ENCODE data around the gene KCMF1.

The KCMF1 gene

GRCh38 chr2:85022232-85022631, 51.3 kb downstream of the KCMF1 start:
- DNase-seq (ENCODE audit: low read depth in 2 of 2), result no peak

DNA sequence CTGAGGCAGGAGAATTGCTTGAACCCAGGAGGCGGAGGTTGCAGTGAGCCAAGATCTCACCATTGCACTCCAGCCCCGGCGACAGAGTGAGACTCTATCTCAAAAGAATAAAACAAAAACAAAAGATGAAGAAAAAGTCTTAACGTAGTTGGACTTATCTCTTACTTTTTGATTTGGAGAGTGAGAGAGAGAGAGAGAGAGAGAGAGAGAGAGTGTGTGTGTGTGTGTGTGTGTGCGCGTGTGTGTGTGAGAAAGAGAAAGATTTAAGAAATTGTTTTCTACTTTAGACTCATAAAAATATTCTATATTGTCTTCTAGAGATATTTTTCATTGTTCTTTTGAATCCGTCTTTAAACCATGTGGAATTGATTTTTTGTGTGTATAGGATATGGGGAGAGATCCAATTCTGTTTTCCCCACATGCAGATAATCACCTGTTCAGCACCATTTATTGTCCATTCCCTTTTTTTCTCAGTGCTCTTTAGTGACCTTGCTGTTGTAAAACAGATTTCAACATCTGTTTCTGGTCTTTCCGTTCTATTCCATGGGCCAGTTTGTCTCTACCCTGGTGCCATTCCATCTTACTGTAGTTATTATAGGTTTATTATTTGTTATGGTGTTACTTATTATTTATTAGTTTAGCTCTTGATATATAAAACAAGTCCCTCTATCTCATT, 53.5 kb downstream of the KCMF1 start:
- DNase-seq (ENCODE audit: low read depth in 2 of 2), result no peak

DNA sequence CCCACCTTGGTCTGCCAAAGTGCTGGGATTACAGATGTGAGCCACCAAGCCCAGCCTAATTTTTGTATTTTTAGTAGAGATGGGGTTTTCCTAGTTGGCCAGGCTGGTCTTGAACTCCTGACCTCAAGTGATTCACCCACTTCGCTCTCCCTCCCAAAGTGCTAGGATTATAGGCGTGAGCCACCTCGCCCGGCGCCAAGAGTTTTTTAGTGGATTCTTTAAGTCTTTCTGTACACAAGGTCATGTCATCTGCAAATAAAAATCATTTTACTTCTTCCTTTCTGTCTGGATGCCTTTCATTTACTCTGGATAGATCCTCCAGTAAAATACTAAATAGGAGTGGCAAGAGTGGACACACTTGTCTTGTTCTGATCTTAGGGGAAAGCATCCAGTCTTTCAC, 61.7 kb downstream of the KCMF1 start:
- DNase-seq (ENCODE audit: low read depth in 2 of 2), result no peak

DNA sequence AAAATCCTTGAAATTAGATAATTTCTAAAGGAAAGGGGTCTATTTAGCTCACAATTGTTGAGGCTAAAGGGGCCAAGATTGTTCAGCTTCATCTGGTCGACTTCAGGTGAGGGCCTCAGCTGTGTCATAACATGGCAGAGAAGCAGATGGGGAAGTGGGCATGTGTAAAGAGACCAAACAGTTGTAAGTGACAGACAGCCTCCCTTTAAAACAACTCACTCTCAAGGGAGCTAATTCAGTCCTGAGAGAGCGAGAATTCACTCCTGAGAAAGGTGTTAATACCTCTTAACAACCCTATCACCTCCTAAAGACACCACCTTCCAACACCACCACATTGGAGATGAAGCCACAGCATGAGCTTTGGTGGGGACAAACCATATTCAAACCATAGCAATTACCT, 62.4 kb downstream of the KCMF1 start:
- DNase-seq (ENCODE audit: low read depth in 2 of 2), result no peak

- DNase-seq (ENCODE audit: low read depth in 2 of 2), result no peak
Measured at GRCh38 chr2:85034158-85034557, 63.2 kb downstream of the KCMF1 start.

DNA sequence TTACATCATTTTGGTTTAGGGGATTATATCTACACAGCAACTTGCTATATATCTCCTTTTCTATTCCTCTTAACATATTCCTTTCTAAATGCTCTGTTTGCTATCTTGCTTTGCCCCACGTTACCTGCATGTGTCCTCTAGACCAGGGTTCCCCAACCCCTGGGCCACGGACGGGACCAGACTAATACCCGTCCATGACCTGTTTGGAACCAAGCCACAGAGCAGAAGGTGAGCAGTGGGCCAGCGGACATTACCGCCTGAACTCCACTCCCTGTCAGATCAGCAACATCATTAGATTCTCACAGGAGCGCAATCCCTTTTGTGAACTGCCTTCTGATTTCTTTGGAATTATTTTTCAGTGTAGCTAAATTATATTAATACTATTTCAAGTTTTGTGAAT, 66.7 kb downstream of the KCMF1 start:
- no peak for DNase-seq (ENCODE audit: low read depth in 2 of 2)

GRCh38 chr2:85042330-85042729, 71.4 kb downstream of the KCMF1 start:
- DNase-seq (ENCODE audit: low read depth in 2 of 2), result no peak

DNA sequence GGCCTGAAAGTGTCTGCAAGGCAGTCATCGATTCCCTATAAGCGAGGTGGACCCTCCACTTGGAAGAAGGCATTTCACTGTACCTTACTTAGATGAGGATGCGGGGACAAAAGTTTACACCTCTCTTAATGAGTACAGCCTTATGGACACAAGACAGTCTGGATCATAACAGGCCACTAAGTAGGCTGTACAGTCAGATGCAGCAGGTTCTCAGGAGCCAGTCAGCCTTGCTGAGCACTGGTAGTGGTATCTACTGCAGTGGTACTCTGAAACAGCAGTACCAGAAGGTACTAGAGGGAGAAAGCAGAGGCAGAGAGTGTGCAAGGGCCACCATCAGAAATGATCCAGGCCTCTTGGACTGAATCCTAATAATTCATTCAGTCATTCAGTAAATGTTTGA, 77.6 kb downstream of the KCMF1 start:
- DNase-seq (ENCODE audit: low read depth in 2 of 2), result no peak

DNA sequence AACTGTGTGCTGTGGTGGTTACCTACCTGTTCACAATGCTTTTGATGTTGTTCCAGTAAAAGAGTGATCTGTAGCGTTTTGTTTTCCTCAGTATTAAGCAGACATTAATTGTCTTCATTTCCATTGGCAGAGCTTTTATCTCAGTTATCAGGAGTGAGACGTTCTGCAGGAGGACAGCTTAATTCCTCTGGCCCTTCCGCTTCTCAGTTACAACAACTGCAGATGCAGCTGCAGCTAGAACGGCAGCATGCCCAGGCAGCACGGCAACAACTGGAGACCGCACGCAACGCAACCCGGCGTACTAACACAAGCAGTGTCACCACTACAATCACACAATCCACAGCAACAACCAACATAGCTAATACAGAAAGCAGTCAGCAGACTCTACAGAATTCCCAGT, 78.3 kb downstream of the KCMF1 start:
- no peak for DNase-seq (ENCODE audit: low read depth in 2 of 2)

- no peak for DNase-seq (ENCODE audit: low read depth in 2 of 2)
Measured at GRCh38 chr2:85053802-85054201, 82.8 kb downstream of the KCMF1 start.

DNA sequence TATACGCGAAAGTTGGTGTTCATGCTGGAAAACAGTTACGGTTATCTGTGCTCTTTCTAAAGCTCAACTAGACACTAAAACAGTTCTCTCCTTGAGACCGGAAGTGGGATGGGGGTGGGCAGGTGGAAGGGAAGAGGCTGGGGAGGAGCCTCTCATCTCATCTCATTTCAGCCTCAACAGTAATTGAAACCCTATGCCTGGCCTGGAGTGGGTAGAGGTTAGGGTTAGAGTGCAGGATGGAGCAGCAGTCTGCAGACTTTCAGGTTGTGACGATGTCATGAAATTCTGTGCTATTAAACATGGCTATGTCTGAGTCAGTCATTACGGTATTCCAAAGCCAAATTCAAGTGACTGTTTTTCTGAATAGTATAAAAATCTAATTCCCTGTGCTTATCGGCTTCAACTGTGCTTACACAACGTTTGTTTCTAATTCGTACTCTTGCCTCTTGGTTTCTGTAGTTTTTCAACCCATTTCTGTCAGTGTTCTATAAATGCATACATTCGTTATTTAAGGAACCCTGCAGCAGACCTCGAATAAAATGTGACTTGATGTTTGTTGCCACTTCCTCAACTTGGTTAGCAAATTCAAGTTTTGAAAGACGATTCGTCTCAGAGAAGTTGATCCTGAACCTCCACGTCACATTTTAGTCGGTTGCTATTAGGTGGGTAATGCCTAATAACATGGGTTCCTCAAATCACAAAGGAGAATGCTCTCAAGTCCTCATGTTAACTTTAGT, 86.4 kb downstream of the KCMF1 start:
- no peak for DNase-seq (ENCODE audit: low read depth in 2 of 2)

DNA sequence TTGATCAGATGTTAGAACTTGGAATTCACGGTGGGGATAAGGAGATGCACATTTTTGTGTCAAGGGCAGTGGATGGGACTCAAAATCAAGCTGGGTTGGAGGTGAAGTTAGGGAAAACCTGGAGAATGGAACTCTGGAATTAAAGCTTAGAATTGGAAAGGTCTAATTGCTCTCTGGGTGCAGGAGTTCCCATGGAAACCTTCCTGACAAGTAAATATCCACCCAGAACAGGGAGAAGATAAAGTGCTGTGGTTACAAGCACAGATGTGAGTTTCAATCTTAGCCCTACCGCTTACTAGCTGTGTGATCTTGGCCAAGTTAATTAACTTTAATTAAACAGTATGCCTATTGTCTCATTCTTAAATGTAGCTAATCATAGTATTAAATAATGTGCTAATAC, 90.9 kb downstream of the KCMF1 start:
- DNase-seq (ENCODE audit: low read depth in 2 of 2), result no peak

- DNase-seq (ENCODE audit: low read depth in 2 of 2), result no peak
Measured at GRCh38 chr2:85062565-85062964, 91.6 kb downstream of the KCMF1 start.

- no peak for DNase-seq (ENCODE audit: low read depth in 2 of 2)
Measured at GRCh38 chr2:85063981-85064599, 93.1 kb downstream of the KCMF1 start.

DNA sequence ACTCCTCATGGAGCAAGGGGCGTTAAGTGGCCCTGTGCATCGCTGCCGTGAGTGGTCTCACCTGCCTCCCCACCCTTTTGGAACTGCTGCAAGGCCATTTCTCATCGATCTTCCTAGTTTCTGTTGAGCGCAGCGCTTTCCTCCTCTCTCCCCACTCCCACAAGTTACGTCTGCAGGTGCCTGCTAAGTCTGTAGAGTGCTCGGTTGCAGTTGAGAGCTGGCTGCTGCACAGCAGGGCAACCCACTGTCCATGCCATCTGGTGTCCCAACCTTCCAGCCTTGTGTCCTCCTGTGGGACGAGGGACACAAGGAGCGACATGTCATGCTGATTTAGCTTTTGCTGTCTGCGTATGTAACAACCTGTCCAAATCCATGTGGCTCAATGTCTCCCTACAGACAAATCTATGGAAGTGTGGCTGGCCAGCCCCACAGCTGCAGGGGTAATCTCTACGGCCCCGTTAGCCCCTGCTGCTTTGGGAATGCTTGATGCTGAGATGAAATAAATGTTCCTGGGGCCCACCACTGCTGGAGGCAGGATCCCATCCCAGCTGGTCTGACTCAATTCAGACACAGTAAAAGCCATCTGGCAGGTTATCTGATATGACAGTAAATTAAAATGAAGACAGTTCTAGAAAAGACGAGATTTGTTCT, 94.1 kb downstream of the KCMF1 start:
- DNase-seq (ENCODE audit: low read depth in 2 of 2), result no peak

DNA sequence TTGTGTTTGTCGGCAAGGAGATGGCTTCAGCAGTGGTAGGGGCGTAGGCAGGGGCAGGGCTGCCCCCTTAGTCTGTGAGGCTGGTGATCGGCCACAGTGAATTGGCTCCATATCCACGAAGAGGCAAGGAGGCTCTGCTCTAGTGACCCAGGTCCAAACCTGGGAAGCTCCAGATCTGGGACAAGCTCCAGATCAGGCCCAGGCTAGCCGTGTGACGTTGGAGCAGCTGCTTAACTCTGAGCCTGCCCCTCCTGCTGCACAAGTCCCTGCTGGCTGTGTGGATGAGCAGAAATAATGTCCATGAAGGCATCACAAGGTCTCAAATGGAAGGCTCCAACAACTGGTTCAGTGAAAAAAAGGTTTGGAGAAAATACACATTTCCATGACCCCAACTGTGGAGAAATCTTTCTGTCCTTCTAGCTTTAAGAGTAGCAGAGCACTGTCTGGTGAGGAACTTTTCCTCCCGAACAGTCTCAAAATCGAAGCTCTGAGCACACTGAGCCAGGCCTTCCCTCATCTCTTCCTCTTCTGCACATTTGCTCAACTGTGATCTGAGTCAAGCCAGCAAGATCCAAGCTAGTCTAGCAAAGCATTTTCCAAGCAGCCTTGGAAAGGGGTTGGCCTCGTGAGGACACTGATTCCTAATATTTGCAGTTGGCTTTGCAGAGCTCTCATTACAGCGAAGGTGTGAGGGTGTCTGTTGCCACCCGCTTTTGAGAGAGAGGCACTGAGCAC, 95.2 kb downstream of the KCMF1 start:
- no peak for DNase-seq (ENCODE audit: low read depth in 2 of 2)

- DNase-seq (ENCODE audit: low read depth in 2 of 2), result peak in 1 of 2 donors; percentile 16
Measured at GRCh38 chr2:85066874-85067351, 96.0 kb downstream of the KCMF1 start.

DNA sequence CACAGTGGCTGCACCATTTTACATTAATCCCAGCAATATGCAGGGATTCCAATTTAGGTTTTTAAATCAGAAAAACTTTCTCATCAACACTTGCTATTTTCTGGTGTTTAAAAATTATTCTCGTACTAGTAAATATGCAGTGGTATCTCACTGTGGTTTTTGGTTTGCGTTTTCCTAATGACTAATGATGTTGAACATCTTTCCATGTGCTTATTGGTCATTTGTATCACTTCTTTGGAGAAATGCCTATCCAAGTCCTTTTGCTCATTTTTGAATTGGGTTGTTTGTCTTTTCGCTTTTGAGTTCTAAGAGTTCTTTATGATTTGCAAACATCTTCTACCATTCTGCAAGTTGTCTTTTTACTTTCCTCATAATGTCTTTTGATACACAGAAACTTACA, 100.1 kb downstream of the KCMF1 start:
- DNase-seq (ENCODE audit: low read depth in 2 of 2), result no peak

GRCh38 chr2:85073033-85073432, 102.1 kb downstream of the KCMF1 start:
- DNase-seq (ENCODE audit: low read depth in 2 of 2), result no peak

DNA sequence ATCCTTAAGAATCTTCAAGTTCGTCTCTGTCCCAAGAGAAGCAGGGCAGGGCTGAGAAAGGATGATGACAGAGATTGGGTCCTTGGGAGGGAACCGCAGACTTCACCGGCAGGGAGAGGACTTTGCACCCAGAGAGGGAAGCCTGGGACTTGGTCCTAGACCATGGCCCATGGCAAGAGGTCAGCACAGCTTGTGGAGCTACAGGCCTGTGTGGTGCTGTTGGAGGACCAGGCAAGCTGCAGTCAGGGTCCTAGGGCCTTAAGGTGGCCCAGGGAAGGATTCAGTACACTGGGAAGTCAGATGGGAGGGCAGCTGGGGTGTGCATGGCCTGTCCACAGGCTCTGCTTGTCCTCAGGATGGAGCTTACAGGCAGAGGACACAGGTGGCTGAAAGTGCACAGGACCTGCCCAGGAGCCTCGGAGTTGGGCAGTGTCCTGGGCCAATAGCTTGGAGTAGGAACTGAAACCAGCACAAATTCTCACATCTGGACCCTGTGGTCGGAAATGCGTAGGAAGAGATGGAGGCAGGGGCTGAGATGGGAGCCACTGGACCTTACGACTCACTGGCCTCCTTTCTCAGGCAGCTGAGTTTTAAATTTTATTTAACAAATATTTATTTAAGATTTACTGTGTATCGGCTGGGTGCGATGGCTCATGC, 105.8 kb downstream of the KCMF1 start:
- DNase-seq (ENCODE audit: low read depth in 2 of 2), result no peak

DNA sequence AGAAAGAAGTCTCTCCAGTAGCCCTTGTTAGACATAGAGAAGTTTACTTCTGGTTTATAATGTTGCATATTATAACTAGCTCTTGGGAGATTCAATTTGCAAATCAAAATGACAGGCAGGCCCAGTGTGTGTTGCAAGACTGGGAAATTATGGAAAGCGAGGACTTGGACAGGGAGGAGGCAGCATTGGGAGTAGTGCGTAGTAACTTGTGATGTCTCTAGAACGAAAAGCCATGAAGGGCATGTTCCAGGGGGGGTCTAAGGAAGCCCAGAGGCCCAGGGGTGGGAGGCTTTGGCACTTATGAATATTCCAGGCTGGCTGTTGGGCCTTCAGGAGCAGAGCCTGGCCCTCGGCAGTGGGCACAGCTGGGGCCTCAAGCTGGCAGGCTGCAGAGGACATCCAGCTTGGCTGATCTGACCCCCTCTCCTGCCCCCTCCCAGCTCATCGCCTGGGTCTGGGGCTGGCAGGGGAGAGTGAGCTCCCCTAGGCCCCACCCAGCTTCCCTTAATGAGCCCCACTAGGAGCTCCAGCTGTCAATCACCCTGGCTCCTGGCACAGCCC, 107.0 kb downstream of the KCMF1 start:
- no peak for DNase-seq (ENCODE audit: low read depth in 2 of 2)
